ENCODE measurements around the gene GLRX3.
"Not testable (repeated sequence)": the region's sequence is repeated elsewhere in the genome, so short reads cannot be mapped to it uniquely, and the experiment has no call there.

Gene GLRX3

DNA sequence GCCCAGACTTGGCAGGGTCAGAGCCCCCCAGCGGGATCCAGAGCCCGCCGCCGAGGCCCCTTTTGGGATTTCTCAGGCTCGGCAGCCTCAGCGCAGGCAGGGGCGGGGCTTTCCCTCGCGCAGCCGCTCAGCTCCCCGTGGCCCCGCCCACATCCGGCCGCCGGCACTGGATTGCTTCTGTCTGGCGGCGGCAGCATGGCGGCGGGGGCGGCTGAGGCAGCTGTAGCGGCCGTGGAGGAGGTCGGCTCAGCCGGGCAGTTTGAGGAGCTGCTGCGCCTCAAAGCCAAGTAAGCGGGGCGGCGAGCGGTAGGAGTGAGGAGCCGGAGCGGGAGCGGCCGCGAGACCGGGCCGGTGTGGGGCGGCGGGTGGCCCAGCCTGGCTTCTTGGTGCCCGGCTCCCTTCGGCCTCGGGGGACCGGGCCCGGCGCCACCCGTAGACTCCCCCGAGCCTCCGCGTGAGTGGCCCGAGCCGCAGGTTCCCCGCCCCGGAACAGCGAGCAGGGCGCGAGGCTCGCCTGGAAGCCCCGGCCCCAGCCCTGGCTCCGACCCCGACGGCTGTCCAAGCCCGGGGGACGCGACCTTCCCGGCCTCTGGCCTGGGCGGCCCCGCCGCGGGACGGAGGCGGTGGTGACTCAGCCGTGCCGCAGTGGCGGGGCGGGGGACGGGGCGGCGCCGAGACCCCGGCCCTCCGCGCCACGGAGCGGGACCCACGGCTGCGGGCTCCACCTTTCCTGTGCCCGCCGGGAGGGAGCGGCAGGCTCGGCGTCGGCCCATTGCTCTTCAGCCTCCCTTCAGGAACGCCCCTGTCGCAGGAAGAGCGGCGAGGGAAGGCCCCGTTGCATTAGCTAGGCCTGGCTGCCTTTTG lies at the start of gene GLRX3:
Gene GLRX3, plus strand, starts transcription at position 166 of the 864 bp plus-strand sequence. Its CDS starts 30 bp downstream, at position 196.
- peak; percentile 86 for DNase-seq (ENCODE audit: low read depth in 2 of 2)

DNA sequence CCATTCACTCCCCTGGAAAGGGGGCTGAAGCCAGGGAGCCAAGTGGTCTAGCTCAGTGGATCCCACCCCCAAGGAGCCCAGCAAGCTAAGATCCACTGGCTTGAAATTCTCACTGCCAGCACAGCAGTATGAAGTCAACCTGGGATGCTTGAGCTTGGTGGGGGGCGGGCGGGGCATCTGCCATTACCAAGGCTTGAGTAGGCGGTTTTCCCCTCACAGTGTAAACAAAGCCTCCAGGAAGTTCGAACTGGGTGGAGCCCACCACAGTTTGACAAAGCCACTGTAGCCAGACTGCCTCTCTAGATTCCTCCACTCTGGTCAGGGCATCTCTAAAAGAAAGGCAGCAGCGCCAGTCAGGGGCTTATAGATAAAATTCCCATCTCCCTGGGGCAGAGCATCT lies 45.6 kb upstream of the GLRX3 start:
- DNase-seq (ENCODE audit: low read depth in 2 of 2), result not testable (repeated sequence)

DNA sequence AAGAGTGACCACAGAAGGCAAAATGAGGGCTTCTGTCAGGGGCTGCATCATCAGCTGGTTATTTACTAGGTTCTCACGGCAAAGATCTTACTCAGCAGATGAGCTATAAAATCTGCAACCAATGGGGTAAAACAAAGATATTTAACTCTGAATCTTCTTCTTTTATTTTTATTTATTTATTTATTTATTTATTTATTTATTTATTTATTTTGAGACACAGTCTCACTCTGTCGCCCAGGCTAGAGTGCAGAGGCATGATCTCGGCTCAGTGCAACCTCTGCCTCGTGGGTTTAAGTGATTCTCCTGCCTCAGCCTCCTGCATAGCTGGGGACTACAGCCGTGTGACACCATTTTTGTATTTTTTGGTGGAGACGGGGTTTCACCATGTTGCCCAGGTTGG lies 36.8 kb upstream of the GLRX3 start:
- no peak for DNase-seq (ENCODE audit: low read depth in 2 of 2)

DNA sequence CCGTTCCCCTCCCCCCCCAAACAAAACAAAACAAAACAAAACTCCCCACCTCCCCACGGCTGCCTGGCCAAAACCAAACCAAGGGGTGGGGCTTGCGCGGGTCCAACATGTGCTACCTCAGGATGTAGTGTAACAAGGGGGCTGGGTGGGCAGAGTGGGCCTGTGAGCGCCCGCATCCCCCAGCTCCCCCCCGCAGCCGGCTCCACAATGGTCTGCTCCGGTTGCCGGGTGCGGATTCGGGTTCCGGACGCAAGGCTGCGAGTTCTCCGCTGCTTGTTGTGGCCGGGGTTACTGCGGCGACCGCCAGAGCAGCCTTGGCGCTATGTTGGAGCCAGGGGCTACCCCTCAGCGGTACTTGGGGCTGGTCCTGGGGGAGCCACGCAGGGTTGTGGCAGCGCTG lies 30.5 kb upstream of the GLRX3 start:
- DNase-seq (ENCODE audit: low read depth in 2 of 2), result no peak

DNA sequence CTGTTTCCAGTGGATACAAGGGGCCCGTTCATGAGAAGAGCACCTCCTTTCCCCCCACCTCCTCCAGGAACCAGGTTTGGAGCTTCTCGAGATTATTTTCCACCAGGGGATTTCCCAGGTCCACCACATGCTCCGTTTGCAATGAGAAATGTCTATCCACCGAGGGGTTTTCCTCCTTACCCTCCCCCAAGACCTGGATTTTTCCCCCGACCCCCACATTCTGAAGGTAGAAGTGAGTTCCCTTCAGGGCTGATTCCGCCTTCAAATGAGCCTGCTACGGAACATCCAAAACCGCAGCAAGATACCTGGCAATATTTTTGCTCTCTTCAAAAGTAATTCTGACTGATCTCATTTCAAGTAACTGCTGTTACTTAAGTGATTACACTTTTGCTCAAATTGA lies 28.0 kb upstream of the GLRX3 start:
- DNase-seq (ENCODE audit: low read depth in 2 of 2), result not testable (repeated sequence)

DNA sequence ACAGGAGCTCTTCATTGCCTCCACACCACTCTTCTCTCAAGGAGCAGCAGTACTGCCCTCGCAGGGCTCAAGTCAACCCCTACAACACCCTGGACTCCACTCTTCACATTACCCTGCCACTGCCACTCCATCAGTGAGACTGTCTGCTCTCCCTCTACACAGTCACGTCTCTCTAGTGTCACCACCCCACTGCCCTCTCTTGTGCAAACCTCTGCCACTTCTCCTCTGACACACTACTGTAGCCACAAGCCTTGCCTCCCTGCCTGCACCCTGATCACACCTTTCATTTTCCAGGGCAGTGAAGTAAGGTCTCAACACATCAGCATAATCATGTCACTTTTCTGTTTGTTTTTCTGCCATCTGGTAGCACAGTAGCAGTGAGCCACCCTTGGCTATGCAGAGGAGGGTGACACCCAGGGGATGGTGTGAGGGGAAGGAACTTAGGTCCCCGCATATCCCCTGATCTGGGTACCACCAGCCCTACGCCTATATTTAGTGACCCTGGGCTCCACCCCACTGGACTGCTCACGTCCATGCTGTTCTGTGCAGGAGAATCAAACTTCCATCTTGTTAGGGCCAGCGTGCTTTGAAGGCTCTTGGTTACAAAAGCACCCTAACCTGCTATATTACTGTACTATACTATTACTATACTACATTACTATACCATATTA lies 27.1 kb upstream of the GLRX3 start:
- no peak for DNase-seq (ENCODE audit: low read depth in 2 of 2)

DNA sequence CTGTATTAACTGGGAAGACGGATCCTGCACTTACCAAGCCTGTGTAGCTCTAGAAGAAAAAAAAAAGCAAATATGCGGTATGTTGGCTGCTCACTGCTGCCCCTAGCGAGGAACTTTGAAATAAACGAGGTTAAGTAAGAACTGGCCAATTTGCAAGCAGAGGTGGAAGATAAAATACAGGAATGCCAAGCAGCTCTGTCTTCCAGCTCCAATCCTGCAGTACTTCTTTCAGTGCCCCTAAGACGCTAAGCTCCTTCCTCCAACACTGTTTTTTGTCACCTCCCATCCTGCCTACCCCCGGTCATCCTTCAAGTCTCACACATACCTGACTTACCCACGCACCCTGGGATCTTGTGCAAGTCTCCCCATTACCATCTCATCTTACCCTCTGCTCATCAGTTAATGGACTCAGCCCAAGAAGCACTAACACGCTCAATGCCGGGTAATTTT lies 26.4 kb upstream of the GLRX3 start:
- DNase-seq (ENCODE audit: low read depth in 2 of 2), result no peak

DNA sequence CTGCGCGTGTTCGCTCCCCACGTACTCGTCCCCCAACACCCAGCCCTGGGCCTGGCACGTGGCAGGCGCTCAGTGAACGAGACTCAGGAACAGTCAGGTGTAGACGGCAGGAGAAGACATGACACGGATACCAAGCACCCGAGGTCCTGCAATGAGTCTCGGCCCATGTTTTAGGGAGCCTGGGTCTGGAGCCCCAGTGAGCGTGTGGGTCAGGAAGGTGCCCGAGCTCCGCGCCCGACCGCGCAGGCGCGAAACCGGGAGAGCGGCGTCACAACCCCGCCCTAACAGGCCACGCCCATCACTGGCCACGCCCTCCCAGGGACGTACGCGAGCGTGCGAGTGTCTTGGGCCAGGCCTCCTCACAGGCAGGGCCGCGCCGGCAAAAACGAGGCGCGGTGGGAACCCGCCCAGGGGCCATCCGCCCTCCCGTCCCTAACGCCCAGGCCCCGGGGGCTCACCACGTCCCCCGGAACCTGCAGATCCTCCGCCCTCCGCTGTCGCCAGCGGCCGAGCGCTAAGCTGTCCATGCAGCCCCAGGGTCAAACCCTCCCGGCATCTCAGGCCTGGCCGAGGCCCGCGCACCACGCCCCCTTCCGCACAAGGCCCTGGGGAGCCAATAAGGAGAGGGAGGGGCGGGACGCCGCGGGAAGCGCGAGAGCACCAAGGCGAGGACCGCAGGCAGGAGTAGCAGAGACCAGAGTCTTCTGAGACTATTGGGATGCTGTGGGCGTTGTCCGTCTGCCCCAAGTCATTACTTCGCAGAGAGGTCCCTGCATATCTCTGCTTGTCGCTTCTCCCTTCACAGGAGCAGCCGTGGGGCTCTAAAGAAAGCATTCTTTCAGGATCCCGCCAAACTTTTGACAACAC lies 25.7 kb upstream of the GLRX3 start, which contains the start of gene C10orf143:
Gene C10orf143, minus strand, starts transcription at position 585 of the 867 bp plus-strand sequence. Its CDS starts 58 bp downstream, at position 527.
- peak; percentile 93 for DNase-seq (ENCODE audit: low read depth in 2 of 2)

DNA sequence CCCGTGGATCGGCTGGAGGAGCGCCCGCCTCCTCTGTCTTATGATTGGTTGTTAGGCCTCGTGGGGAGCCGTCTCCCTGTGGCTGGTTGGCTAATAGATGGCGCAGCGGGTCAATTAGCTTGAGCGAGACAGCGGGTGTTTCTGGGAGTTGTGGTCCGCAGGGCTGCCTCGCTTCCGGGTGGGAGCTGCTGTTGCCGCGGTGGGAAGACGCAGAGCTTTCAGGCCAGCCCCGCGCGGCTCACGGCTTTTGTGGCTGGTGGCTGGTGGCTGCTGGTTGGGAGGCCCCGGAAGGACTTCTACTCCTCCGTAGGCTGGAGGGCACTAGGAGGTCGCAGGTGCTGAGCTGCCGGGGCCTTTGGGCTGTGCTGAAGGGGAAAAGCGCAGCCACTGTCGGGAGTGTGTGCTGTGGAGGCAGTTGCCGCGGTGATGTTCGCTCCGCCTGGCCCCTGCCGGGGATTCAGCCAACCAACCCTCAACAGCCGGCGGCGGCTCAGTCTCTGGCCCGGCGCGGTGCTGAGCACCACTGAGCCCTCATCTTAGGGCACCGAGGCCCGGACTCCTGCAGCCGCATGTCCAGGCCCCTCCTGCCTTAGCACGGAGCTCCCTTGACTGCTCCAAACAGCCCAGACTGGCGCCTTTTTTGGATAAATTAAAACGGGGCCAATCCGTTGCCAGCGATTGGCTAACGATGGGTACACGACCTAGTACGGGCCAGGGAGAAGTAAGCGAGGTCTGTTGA lies 24.9 kb upstream of the GLRX3 start:
- DNase-seq (ENCODE audit: low read depth in 2 of 2), result peak; percentile 90 to 91

DNA sequence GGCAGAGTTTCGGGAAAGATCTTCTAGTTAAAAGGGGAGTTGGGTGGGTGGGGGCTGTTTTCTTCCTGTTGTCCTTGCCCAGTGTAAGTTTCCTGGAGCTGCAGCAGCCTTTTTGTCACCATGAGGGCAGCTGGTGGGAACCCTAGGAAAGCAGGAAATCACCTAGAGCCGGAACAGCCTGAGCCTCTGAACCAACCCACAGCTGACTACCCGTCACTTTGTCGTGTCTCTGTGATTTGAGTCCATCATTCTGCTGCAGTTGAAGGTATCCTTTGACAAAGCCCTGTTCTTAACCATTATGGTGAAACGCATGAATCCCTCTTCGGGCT lies 24.4 kb upstream of the GLRX3 start:
- DNase-seq (ENCODE audit: low read depth in 2 of 2), result no peak

DNA sequence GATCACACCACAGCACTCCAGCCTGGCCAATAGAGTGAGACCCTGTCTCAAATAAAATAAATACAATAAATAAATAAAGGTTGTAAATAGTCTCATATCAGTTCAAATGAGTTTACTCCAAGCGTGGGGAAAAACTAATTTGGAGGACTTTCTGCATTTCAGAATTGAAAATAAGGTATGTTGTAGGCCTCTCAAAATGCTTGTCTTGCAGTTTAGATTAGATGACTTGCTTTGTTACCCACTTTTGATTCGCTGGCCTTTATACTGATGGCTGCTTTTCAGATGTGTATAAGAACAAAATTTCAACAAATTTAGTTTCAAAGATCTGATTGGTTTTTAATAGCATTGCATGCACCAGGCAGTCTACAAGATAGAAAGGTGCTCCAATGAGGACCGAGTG lies 23.4 kb upstream of the GLRX3 start:
- no peak for DNase-seq (ENCODE audit: low read depth in 2 of 2)

DNA sequence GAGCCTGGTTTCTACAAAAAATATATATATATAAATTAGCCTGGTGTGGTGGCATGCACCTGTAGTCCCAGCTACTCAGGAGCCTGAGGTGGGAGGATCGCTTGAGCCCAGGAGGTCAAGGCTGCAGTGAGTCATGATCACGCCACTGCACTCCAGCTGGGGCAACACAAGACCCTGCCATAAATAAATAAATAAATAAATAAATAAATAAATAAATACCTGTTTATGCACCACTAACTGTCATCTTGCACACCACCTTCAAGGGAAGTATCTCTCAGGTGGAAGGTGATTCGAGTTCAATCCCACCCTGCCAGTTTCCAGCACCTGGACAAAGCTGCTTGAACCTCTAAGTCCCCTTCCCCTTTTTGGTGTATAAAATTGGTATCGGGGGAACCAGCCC lies 19.2 kb upstream of the GLRX3 start:
- DNase-seq (ENCODE audit: low read depth in 2 of 2), result not testable (repeated sequence)

DNA sequence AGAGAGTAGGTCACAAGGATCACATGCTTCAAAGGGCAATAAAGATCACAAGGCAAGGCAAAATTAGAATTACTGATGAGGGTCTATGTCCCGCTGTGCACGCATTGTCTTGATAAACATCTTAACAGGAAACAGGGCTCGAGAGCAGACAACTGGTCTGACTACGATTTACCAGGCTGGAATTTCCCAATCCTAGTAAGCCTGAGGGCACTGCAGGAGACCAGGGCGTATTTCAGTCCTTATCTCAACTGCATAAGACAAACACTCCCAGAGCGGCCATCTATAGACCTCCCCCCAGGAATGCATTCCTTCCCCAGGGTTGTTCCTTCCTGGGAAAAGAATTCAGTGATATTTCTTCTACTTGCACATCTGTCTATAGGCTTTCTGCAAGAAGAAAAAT lies 18.7 kb upstream of the GLRX3 start:
- DNase-seq (ENCODE audit: low read depth in 2 of 2), result not testable (repeated sequence)

DNA sequence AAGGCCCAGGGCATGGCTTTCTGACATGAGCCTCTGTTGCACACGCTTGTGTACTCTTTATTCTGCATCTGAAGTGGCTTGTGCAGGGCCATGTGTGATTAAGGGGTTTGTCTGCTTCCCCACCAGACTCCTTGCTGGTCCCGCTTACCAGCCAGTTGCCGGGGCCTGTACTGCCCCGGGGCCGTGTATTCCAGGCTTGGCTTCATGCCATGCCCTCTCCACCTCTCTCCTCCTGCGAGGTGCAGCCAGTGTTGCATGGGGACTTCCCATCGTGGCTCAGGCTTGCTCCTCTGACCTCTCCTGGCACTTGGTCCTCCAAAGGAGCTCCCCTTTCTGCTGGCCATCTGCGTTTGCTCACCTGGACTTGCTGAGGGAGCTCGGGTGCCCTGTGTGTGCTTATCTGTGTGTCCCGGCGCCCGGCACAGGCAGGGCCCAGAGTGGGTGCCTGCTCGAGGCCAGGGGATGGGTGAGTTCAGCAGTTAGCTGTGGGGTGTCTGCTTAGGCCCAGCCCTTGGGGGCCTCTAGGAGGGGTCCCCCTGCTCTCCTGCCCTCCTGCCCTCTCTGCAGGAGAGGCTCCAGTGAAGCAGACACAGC lies 14.6 kb upstream of the GLRX3 start:
- no peak for DNase-seq (ENCODE audit: low read depth in 2 of 2)

DNA sequence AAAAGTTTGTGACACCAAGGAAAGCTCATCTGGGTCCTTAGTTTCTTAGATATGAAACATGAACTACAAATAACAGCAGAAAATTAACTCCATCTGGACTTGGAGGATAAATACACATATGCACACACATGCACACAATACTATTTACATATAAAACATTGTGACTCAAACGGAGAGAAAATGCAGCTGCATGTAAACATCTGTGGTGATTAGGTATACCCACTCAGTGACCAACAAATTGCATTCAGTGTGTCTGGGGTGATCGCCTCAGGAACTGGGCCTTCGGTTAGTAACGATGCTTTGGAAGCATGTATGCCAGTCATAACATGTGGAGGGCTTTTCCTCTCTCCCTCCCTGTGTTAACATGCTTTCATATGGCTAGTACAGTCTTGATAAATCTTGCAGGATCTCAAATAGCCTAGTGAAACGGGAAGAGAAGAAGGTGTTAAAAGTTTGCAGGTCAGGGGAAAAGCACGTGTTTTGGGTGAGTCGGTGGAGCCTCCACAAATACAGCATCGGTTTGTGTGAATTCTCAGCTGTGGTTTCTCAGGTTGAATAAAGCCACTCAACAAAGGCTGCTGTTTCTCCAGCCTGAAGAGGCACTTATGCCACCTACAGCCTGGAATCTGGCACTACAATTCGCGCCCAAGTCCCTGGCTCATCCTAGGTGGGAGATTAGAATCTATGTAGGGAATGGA lies 8.7 kb upstream of the GLRX3 start:
- no peak for DNase-seq (ENCODE audit: low read depth in 2 of 2)

DNA sequence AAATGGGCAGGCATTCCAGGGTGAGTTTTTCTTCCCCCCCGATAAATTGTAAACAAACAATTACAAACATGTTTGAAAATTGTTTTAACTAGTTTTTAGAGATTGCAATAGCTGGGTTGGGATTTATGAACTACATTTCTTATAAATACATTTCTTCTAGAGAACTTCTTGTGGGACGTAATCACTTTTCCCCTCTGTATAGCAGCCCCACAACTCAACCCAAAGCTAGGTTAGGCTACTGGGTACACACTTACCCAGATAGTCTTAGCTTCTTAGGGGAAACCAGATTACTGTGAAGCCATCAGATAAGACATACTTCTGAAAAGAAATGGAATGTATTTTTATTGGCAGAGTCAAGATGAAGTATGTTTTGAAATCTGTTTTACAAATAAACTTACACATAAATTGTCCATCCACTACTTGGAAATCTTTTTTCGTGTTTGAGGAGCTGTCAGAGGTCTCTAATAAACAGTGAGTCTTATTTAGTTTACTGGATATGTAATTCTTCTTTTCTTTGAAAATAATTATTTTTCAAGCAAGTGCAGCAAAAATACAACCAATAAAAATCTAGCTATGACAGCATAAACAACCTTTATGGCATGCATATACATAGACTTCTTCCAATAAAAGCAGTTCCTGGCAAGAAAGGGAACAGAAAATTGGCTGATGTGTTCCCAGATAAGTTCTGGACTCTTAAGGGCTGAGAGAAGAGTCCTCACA lies 8.0 kb upstream of the GLRX3 start:
- no peak for DNase-seq (ENCODE audit: low read depth in 2 of 2)

DNA sequence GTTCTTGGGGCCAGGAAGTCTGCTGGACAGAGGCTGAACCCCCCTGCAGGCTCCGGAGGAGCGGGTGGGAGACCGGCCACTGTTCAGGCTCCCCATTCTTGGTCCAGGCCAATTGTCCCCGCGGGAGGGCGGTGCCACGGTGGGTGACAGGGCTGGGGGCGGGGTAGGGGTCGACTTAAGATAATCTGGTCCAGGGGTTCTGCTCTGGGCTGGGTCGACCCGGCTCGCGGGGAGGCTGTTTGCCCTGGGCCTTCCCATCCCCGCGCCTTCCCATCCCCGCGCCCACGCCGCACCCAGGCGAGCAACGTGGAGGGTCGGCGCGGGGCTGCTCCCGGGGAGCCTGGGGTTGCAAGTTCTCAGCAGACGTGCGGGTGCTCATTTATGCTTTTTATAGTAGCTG lies 7.3 kb upstream of the GLRX3 start:
- DNase-seq (ENCODE audit: low read depth in 2 of 2), result no peak

DNA sequence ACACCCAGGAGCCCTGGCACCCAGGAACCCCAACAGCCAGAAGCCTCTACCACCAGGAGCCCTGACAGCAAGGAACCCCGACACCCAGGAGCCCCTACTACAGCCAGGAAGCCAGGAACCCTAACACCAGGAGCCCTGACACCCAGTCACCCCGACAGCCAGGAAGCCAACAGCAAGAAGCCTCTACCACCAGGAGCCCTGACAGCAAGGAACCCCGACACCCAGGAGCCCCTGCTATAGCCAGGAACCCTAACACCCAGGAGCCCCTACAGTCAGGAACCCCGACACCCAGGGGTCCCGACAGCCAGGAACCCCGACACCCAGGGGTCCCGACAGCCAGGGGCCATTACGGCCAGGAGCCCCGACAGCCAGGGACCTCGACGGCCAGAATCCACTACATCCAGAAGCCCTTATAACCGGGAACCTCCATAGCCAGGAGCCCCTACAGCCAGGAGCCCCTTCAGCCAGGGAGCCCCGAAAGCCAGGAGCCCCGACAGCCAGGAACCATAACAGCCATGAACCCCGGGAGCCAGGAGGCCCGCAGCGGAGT lies 440 bp upstream of the GLRX3 start:
- no peak for DNase-seq (ENCODE audit: low read depth in 2 of 2)

DNA sequence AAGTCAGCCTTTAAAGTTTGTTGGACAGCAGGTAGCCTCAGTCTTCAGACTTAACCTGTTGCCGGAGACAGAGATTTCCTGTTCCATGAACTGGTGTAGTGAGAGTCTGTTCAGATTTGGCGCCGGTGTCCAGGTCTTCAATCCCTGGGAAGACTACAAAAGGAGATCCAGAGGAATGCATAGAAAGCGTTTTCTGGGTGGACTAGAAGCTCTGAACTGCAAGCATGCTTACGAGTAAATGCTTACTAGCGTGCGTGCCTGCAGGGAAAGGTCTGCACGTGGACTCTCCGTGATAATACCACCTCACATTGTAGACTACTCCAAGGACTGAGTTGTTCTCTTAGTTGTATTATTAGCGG lies 878 bp downstream of the GLRX3 start:
- DNase-seq (ENCODE audit: low read depth in 2 of 2), result no peak
